GM21367 (cell line): ENCODE results near the gene KRTAP5-4.

Source experiments
- ATAC-seq: cut with Tn5 transposase; IDR thresholded peaks from one replicate; pipeline ENCODE4 v1.9.1; 2021; ENCODE audit not compliant: unreplicated experiment

KRTAP5-4 gene

DNA sequence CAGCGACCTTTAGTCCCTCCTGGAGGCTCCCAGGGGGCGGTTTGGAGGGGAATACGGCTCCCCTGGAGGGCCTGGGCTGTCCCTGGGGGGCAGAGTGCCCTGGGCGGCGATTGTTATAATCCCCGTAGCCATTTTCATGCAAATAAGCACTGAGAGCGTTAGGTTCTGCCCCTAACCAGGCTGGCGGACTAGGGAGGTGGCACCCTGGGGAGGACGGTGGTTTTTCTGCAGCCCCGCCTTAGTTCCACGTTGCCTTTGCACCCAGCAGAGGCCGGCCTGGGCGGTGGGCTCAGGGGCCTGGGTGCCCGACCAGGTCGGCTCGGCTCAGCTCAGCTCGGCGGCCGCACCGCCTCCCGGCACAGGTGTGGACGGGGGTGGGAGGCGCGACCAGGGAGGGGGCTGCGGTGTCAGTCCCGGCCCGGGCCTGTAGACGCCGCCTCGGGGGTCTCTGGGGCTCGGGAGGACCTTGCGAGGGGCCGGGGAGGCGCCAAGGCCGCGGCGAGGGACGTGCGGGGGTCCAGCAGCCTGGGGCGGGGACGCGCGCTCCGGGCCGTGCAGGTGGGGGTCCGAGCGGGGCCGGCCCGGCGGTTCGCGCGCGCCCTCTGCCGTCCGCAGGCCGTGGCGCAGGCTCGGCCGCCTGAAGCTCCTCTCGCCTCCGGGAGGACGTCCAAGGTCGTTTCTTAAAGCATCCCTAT lies 47.6 kb downstream of the KRTAP5-4 start:
- no peak for ATAC-seq

DNA sequence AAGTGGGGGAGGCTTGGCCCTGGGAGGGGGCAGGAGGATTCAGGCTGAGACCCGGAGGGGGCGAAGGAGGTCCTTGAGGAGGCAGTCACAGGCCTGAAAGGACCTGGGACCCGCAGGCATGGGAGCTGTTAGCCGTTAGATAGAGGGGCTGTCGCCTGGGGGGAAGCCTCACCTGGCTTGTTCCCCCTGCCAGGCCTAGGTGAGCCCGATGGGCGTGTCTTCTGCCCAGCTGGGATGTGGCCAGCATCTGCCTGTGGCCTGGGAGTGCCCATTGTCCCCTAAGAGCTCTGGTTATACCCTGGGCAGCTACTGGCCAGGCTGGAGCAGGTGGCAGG lies 48.1 kb downstream of the KRTAP5-4 start:
- ATAC-seq = no peak

DNA sequence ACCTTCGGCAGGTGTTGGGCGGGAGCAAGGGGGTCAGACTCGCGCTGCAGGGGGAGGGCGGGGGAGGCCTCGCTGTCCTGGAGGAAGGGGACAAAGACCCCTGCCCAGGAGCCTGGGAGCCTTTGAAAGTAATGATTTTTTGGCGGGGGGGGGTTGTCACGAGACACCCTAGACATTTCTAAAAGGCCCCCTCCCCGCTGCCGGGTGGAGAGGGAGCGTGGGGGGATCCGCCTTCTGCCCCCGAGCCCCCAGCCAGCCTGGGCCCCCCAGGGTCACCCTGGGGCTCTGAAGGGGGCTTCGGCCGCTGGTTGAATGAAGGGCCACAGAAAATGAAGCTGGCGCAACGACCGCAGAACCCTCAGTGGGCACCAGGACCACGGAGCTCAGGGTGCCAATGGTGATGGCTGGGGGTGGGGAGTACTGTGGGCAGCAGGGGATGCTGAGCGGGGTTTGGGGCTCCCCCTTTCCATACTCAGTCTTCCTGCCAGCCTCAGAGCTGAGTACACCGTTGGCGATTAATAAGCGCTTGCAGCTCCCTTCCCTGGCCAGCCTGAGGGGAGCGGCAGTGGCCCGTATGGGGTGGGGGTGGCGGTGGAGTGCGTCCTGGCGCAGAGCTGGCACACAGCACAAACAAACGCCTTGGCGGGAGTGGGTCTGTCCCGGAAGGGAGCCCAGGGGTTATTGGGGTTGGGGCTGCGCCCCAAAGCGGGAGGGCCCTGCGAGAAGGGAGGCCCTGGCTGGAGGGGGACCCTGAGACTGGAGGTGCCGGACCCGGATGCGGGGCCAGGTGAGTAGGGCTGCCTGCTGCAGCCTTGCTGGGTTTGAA lies 48.6 kb downstream of the KRTAP5-4 start:
- ATAC-seq = no peak

DNA sequence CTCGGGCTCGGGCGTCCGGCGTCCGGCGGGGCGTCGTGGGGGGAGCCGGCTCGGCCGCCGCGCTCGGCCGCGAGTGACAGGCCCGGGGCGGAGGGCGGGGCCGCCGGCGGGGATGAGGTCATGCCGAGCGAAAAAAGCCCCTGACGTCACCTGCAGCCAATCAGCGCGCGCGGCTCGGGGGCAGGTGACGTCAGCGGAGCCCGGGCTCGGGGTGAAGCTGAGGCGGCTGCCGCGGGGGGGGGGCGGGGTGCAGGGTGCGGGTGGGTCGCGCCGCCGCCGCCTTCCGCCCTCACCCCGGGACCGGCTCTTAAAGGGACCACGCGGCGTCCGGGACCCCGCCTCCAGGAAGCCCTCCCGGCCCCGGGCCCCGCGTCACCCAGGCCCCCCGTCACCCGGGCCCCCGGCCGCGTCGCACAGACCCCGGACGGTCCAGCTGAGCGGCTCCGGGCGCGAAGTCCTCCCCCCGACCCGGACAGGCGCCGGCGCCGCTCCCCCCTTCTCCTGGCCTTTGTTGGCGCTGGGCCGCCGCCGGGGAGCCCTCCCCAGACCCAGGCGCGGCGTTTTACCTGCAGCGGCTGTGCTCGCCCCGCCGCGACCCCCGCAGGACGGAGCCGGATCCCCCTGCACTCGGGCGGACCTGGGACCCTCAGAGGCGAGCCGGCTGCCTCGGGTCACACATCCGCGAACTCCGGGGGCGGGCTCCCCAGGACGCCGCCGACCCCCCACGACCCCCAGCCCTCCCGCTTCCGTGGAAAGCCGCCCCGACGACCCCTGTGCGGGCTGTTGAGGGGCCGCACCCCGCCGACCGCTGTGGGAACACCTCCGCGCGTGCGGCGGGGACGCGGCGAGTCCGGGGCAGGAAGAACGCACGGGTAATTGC lies 49.5 kb downstream of the KRTAP5-4 start, which contains the start of gene DUSP8:
DUSP8 (minus strand) TSS at position 75 of the 880 bp plus-strand sequence. CDS start 6,445 bp downstream, outside the sequence.
- ATAC-seq = peak; percentile 41

DNA sequence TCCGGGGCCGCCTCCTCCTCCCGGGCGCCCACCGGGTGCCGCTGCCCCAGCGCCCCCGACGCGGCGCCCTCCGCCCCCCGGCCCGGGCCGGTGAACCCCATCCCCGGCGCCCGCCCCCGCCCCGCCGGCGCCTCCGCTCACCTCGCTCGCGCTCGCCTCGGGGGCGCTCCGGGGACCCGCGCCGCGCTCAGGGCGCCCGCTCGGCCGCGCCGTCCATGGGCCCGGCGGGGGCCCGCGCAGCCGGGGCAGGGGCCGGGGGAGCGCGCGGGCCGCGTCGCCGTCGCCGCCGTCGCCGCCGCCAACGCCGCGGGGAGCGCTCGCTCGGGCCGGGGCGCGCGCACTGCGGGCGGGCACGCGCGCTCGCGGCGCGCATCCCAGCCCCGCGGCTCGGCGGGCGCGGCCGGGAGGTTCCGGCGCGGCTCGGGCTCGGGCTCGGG lies 50.2 kb downstream of the KRTAP5-4 start:
- no peak for ATAC-seq
